Colonic mucosa (tissue), 4 donors: Measurements from ENCODE around the gene PDE7B. TPM values are rescaled to one million over a fixed set of nuclear protein-coding genes. Genes with fewer than 3 reads are reported as not detected.

Experiments
- DNase-seq: peaks from one replicate; pipeline ENCODE4 v3.0.0-alpha.2; 2020
- H3K27ac ChIP-seq: fragments of 200-600 bp; one replicate; pipeline ENCODE4 v1.8.0; 2021
- H3K27me3 ChIP-seq: fragments of 200-600 bp; one replicate; pipeline ENCODE4 v1.8.0; 2021
- H3K36me3 ChIP-seq: fragments of 200-600 bp; one replicate; pipeline ENCODE4 v1.8.0; 2021
- H3K4me1 ChIP-seq: fragments of 200-600 bp; one replicate; pipeline ENCODE4 v1.8.0; 2021; ENCODE audit warnings: mild to moderate bottlenecking
- H3K4me3 ChIP-seq: fragments of 200-600 bp; one replicate; pipeline ENCODE4 v1.8.0; 2021
- H3K9ac ChIP-seq, 2 donors: one replicate each; pipeline ENCODE4 v1.7.0; 2013; ENCODE audit warnings: control low read depth in 2 of 2, low read depth in 2 of 2, low read length in 2 of 2
- H3K9me3 ChIP-seq: fragments of 200-600 bp; one replicate; pipeline ENCODE4 v1.8.0; 2021
- intact Hi-C: fragments of 100-400 bp; cut with DNase I; formaldehyde crosslinking; loops from one replicate; pipeline ENCODE4 v1.14.1; 2022
- total RNA-seq, 2 donors: library from RNA; stranded (reverse); fragmentation: NEBNext Ultra II Directional in 1 of 2; extraction: Animal tissue kit (Norgen Biotek cat#: 25700) in 1 of 2; gene quantifications; one replicate each; pipeline ENCODE4 v1.2.1, GENCODE V29; 2021
- TF ChIP-seq, protein P1 (sequence below): fragments of 200-600 bp; IDR thresholded peaks from one replicate; pipeline ENCODE4 v1.8.0; 2022; ENCODE audit warnings: antibody characterized with exemption, mild to moderate bottlenecking
- donor health status: healthy.
- donor health status: DM: no; HTN: no; CAD: no.
- donor health status: DM: no; HTN: no; CAD: no.

PDE7B gene
- total RNA-seq, 2 donors from 2014 or later, result 1.0 to 1.4 TPM

GRCh38 chr6:135972150-135972549, 120.6 kb downstream of the PDE7B start:
- no peaks in the 10 kb centered on the region for H3K27me3 ChIP-seq
- TF ChIP-seq, protein P1, sequence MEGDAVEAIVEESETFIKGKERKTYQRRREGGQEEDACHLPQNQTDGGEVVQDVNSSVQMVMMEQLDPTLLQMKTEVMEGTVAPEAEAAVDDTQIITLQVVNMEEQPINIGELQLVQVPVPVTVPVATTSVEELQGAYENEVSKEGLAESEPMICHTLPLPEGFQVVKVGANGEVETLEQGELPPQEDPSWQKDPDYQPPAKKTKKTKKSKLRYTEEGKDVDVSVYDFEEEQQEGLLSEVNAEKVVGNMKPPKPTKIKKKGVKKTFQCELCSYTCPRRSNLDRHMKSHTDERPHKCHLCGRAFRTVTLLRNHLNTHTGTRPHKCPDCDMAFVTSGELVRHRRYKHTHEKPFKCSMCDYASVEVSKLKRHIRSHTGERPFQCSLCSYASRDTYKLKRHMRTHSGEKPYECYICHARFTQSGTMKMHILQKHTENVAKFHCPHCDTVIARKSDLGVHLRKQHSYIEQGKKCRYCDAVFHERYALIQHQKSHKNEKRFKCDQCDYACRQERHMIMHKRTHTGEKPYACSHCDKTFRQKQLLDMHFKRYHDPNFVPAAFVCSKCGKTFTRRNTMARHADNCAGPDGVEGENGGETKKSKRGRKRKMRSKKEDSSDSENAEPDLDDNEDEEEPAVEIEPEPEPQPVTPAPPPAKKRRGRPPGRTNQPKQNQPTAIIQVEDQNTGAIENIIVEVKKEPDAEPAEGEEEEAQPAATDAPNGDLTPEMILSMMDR, result no peak
- H3K4me1 ChIP-seq, result no peaks in the 10 kb centered on the region
- intact Hi-C loops, result no loop called here
- H3K4me3 ChIP-seq, result no peak overlapping the region
- no peak overlapping the region for H3K27ac ChIP-seq
- DNase-seq, result no peak
- H3K36me3 ChIP-seq, result no peaks in the 10 kb centered on the region
- H3K9ac ChIP-seq, result no peak overlapping the region
- H3K9me3 ChIP-seq, result no peaks in the 10 kb centered on the region

DNA sequence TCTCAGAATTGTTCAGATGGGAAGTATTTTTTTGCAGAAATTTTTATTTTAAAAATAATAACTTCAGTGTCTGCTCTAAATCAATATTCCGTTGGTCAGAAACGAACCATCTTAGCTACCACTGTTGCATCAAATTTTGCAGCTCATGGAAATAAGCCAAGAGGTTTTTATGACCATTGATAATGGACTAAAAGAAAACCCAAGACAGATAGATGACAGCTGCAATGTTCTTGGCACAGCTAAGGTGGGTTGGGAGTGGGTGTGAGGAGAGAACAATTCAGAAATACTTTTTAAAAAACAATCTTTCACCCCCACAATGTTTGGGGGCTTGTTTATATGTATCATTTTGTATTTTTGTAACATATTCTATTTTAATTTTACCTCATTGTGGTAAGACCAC, 121.1 kb downstream of the PDE7B start:
- DNase-seq, result no peak
- H3K27ac ChIP-seq, result no peak overlapping the region
- no peak overlapping the region for H3K9ac ChIP-seq
- H3K9me3 ChIP-seq, result no peaks in the 10 kb centered on the region
- no peaks in the 10 kb centered on the region for H3K36me3 ChIP-seq
- no peaks in the 10 kb centered on the region for H3K27me3 ChIP-seq
- no peaks in the 10 kb centered on the region for H3K4me1 ChIP-seq
- H3K4me3 ChIP-seq, result no peak overlapping the region
- TF ChIP-seq, protein P1, result no peak
- intact Hi-C loops, result no loop called here

DNA sequence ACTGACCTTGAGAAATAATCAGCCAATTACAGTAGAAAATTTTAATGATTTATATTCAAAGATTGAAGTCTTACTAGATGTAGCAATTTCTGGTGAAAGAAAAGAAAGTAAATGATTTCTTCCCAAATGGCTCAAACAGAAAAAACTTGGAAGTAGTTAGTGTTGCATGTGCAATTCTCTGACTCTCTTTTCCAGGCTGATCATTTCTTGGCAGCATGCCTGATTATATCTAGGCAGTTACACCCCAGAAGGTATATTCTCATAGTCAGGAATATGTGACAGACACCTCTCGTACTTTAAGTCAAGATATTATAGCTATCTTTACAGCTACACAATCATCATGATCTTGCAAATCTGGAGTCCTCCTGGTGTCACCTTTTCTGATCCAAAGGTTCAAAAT, 122.9 kb downstream of the PDE7B start:
- H3K9me3 ChIP-seq, result no peaks in the 10 kb centered on the region
- TF ChIP-seq, protein P1, result no peak
- no peaks in the 10 kb centered on the region for H3K27me3 ChIP-seq
- H3K27ac ChIP-seq, result no peak overlapping the region
- no peak overlapping the region for H3K9ac ChIP-seq
- DNase-seq, result no peak
- H3K4me1 ChIP-seq, result no peaks in the 10 kb centered on the region
- no peak overlapping the region for H3K4me3 ChIP-seq
- H3K36me3 ChIP-seq, result no peaks in the 10 kb centered on the region
- intact Hi-C loops, result no loop called here

DNA sequence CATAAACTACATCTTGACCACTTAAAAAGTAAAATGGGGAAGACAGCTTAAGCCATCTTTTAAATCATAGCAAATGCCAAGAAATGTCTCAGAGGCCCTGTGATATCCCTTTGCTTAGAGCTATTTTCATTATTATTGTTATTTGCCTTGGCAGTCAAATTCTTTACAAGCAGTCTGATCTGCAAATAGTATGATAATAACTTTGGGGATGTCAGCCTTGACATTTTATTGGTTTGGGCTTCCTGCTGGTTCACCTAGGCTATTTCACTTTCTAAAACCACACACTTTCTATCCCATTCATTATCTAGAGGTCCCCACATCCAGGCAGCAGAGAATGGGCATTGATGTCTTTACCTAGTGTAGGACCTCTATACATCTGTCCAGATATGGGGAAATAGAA, 125.1 kb downstream of the PDE7B start:
- DNase-seq, result no peak
- Histone ChIP-seq H3K4me1 (no peaks in the 10 kb centered on the region), H3K9ac (no peak overlapping the region), H3K9me3 (no peaks in the 10 kb centered on the region), H3K36me3 (no peaks in the 10 kb centered on the region), H3K27ac (no peak overlapping the region), H3K27me3 (no peaks in the 10 kb centered on the region), H3K4me3 (no peak overlapping the region)
- TF ChIP-seq, protein P1, result no peak
- intact Hi-C loops, result no loop called here

DNA sequence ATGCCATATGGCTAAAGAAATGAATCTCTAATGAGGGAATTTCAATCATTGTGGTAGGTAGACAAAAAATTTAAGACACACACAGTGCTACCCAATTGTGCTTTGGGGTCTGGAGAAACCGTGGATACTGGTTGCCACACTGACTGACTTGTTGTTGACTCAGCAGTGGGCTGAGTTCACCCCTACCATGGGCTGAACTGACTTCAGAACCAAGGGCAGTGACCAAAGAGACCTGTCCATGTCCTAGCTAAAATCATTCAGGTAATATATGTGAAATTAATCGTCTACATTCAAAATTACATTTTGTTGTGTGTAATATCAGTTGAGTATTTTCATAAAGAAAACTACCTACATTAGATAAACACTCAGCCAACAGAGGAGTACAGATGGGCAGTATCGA, 131.6 kb downstream of the PDE7B start:
- Histone ChIP-seq H3K27me3 (no peaks in the 10 kb centered on the region), H3K4me3 (no peak overlapping the region), H3K36me3 (no peaks in the 10 kb centered on the region), H3K4me1 (no peaks in the 10 kb centered on the region), H3K27ac (no peak overlapping the region), H3K9me3 (no peaks in the 10 kb centered on the region), H3K9ac (no peak overlapping the region)
- DNase-seq, result no peak
- intact Hi-C loops, result no loop called here
- TF ChIP-seq, protein P1, result no peak
